PC-9 (cell line): ENCODE measurements around the gene PRKAR1A. TPM values are rescaled to one million over a fixed set of nuclear protein-coding genes. Genes with fewer than 3 reads are reported as not detected.

Experiments
- BruUV-seq: library from RNA; stranded (reverse); fragments of 400-500 nt; replicated peaks from 2 replicates; lab custom pipeline; 2021; lab: Mats Ljungman, UMichigan
- CTCF ChIA-PET: fragments of 300-600 bp; sonication (Branson Sonifier 250); formaldehyde crosslinking; loops from one replicate; lab custom pipeline; 2022; ENCODE audit warnings: antibody characterized with exemption; lab: Charles Lee
- POLR2A ChIA-PET: fragments of 300-600 bp; sonication (Branson Sonifier 250); formaldehyde crosslinking; loops from one replicate; lab custom pipeline; 2022; ENCODE audit warnings: antibody characterized with exemption; ENCODE audit not compliant: unreplicated experiment; lab: Charles Lee
- DNase-seq, 2 experiments: peaks; one replicate each; pipeline versions ENCODE4 v3.0.0 to v3.0.0-alpha.2; 2015 to 2022; ENCODE audit warnings: mixed read lengths in 1 of 2
- H2AFZ ChIP-seq: fragments of 200-600 bp; sonication (generic); 2 replicates; pipeline ENCODE4 v1.8.1; 2017; ENCODE audit warnings: antibody characterized with exemption
- H3F3A ChIP-seq: fragments of 200-600 bp; sonication (generic); 2 replicates; pipeline ENCODE4 v1.8.1; 2017; ENCODE audit warnings: antibody characterized with exemption, mild to moderate bottlenecking, low read depth; ENCODE audit not compliant: insufficient read depth
- H3K27ac ChIP-seq: fragments of 200-600 bp; sonication (generic); 2 replicates; pipeline ENCODE4 v1.6.1; 2016; ENCODE audit warnings: mixed run types
- H3K27me3 ChIP-seq: fragments of 200-600 bp; sonication (generic); 2 replicates; pipeline ENCODE4 v1.6.1; 2016; ENCODE audit warnings: low read depth, mixed run types; ENCODE audit not compliant: insufficient read depth
- H3K36me3 ChIP-seq: fragments of 200-600 bp; sonication (generic); 2 replicates; pipeline ENCODE4 v1.6.1; 2016; ENCODE audit warnings: low read depth, mixed run types
- H3K4me1 ChIP-seq: fragments of 200-600 bp; sonication (generic); replicated peaks from 2 replicates; pipeline ENCODE4 v1.6.1; 2016; ENCODE audit warnings: mixed run types; ENCODE audit not compliant: insufficient read depth
- H3K4me2 ChIP-seq: fragments of 200-600 bp; sonication (generic); 2 replicates; pipeline ENCODE4 v1.6.1; 2017; ENCODE audit warnings: mixed run types
- H3K4me3 ChIP-seq: fragments of 200-600 bp; sonication (generic); 2 replicates; pipeline ENCODE4 v1.6.1; 2016; ENCODE audit warnings: mixed run types
- H3K79me2 ChIP-seq: fragments of 200-600 bp; sonication (generic); 2 replicates; pipeline ENCODE4 v1.6.1; 2017; ENCODE audit warnings: low read depth, mixed run types
- H3K9me2 ChIP-seq: fragments of 200-600 bp; sonication (generic); 2 replicates; pipeline ENCODE4 v1.8.1; 2017; ENCODE audit warnings: mild to moderate bottlenecking; ENCODE audit not compliant: insufficient read depth
- H3K9me3 ChIP-seq: fragments of 200-600 bp; sonication (generic); 2 replicates; pipeline ENCODE4 v1.8.1; 2016; ENCODE audit warnings: low read depth; ENCODE audit not compliant: insufficient read depth
- H4K20me1 ChIP-seq: fragments of 200-600 bp; sonication (generic); 2 replicates; pipeline ENCODE4 v1.8.1; 2017; ENCODE audit not compliant: insufficient read depth
- CTCF ChIP-seq: fragments of 200-600 bp; sonication (generic); conservative IDR thresholded peaks from 2 replicates; pipeline ENCODE4 v1.6.1; 2017; ENCODE audit warnings: mixed run types, antibody characterized with exemption, mild to moderate bottlenecking, moderate library complexity
- EZH2 ChIP-seq: fragments of 200-600 bp; sonication (generic); IDR thresholded peaks from 2 replicates; pipeline ENCODE4 v1.8.0; 2017; ENCODE audit warnings: antibody characterized with exemption, low read depth
- intact Hi-C: fragments of 100-400 bp; cut with micrococcal nuclease; formaldehyde crosslinking; loops from one replicate; pipeline ENCODE4 v1.10.0; 2022; ENCODE audit not compliant: unreplicated experiment
- total RNA-seq: library from RNA; stranded (reverse); gene quantifications from 2 replicates; pipeline ENCODE4 v1.2.3, GENCODE V29; 2021

PRKAR1A gene
- total RNA-seq, 1 experiment from 2014 or later, result 161 TPM

GRCh38 chr17:68539548-68540467 is 27.6 kb downstream of the PRKAR1A start:
- H3K27me3 ChIP-seq, result no peaks in the 10 kb centered on the region
- H3K9me3 ChIP-seq, result no peaks in the 10 kb centered on the region
- no peak overlapping the region for H3K4me3 ChIP-seq
- no peaks in the 10 kb centered on the region for H4K20me1 ChIP-seq
- intact Hi-C loops, result no loop called here
- peaks cover 4% of the 10 kb centered on the region; the same call in 1 of the 2 replicates for H3K36me3 ChIP-seq
- H3K4me2 ChIP-seq, result no peak overlapping the region
- H3F3A ChIP-seq, result 0 out of 2 replicates have a peak, but pooled peaks cover 4% of the 10 kb centered on the region
- H3K4me1 ChIP-seq, result no peaks in the 10 kb centered on the region
- no peaks in the 10 kb centered on the region for H3K9me2 ChIP-seq
- no peaks in the 10 kb centered on the region for H3K79me2 ChIP-seq
- TF ChIP-seq CTCF, result no peak
- no peak overlapping the region for H2AFZ ChIP-seq
- H3K27ac ChIP-seq, result no peak overlapping the region
- ChIA-PET POLR2A (no interaction called here), CTCF (no interaction called here)
- BruUV-seq, result no TSS peak
- no peak for DNase-seq

- no peak overlapping the region for H3K4me3 ChIP-seq
- H3K27ac ChIP-seq, result no peak overlapping the region
- no peaks in the 10 kb centered on the region for H3K9me3 ChIP-seq
- no peaks in the 10 kb centered on the region for H3K79me2 ChIP-seq
- H3F3A ChIP-seq, result 0 out of 2 replicates have a peak, but pooled peaks cover 4% of the 10 kb centered on the region
- no peaks in the 10 kb centered on the region for H3K27me3 ChIP-seq
- intact Hi-C loops, result no loop called here
- no peaks in the 10 kb centered on the region for H3K9me2 ChIP-seq
- BruUV-seq, result no TSS peak
- H3K36me3 ChIP-seq, result no peaks in the 10 kb centered on the region
- no peak overlapping the region for H3K4me2 ChIP-seq
- no peaks in the 10 kb centered on the region for H4K20me1 ChIP-seq
- no peaks in the 10 kb centered on the region for H3K4me1 ChIP-seq
- ChIA-PET CTCF (no interaction called here), POLR2A (no interaction called here)
- no peak overlapping the region for H2AFZ ChIP-seq
- TF ChIP-seq EZH2 (no peak), CTCF (no peak)
- no peak for DNase-seq
Measured at GRCh38 chr17:68540981-68541380, 28.8 kb downstream of the PRKAR1A start.

- CTCF ChIA-PET, result no interaction called here
Measured at GRCh38 chr17:68541816-68542215, 29.6 kb downstream of the PRKAR1A start.

More at GRCh38 chr17:68541816-68542215, 29.6 kb downstream of the PRKAR1A start:
- Histone ChIP-seq H3K27me3 (no peaks in the 10 kb centered on the region), H3K79me2 (no peaks in the 10 kb centered on the region), H2AFZ (no peak overlapping the region), H3K4me3 (no peak overlapping the region), H3K9me2 (no peaks in the 10 kb centered on the region), H3K36me3 (no peaks in the 10 kb centered on the region), H3K4me2 (no peak overlapping the region), H3F3A (0 out of 2 replicates have a peak, but pooled peaks cover 4% of the 10 kb centered on the region), H3K9me3 (no peaks in the 10 kb centered on the region), H4K20me1 (no peaks in the 10 kb centered on the region), H3K4me1 (no peaks in the 10 kb centered on the region), H3K27ac (no peak overlapping the region)
- DNase-seq, result no peak
- POLR2A ChIA-PET, result no interaction called here
- BruUV-seq, result no TSS peak
- TF ChIP-seq CTCF, result no peak
- TF ChIP-seq EZH2, result no peak
- intact Hi-C loops, result no loop called here
